Stomach (tissue), 9 donors: ENCODE results near the gene ANXA5. TPM values are rescaled to one million over a fixed set of nuclear protein-coding genes. Genes with fewer than 3 reads are reported as not detected.

Source experiments
- DNase-seq, 2 donors: peaks; one replicate each; pipeline versions ENCODE4 v3.0.0 to v3.0.0-alpha.2; 2013 to 2019
- H3K27ac ChIP-seq, 5 donors: fragments of 200-600 bp in 4 of 5; sonication (generic) in 4 of 5; one replicate each; pipeline ENCODE4 v1.5.1; 2013 to 2019; ENCODE audit warnings: mild to moderate bottlenecking in 1 of 5, moderate library complexity in 1 of 5
- H3K27me3 ChIP-seq, 3 donors: fragments of 200-600 bp; sonication (generic); one replicate each; pipeline ENCODE4 v1.5.1; 2017 to 2019; ENCODE audit warnings: mixed run types in 1 of 3
- H3K36me3 ChIP-seq, 4 donors: fragments of 200-600 bp; sonication (generic); 1 replicate in 3 of 4; 2 replicates in 1 of 4; pipeline ENCODE4 v1.5.1; 2016 to 2019
- H3K4me1 ChIP-seq, 4 donors: fragments of 200-600 bp; sonication (generic); one replicate each; pipeline ENCODE4 v1.5.1; 2016 to 2019
- H3K4me3 ChIP-seq, 4 donors: fragments of 200-600 bp; sonication (generic) in 3 of 4; one replicate each; pipeline ENCODE4 v1.5.1; 2016 to 2019; ENCODE audit warnings: mild to moderate bottlenecking in 1 of 4
- H3K9me3 ChIP-seq, 4 donors: fragments of 200-600 bp; sonication (generic); one replicate each; pipeline ENCODE4 v1.5.1; 2016 to 2019
- EP300 ChIP-seq: sonication (generic); formaldehyde crosslinking; IDR thresholded peaks from one replicate; pipeline ENCODE4 v1.6.1; 2017; ENCODE audit warnings: antibody characterized with exemption
- POLR2A ChIP-seq, 4 donors: fragments of 450-650 bp; IDR thresholded peaks; one replicate each; pipeline ENCODE4 v1.6.1; 2016; ENCODE audit warnings: antibody characterized with exemption in 4 of 4, control low read depth in 2 of 4, mild to moderate bottlenecking in 1 of 4, moderate library complexity in 1 of 4
- POLR2AphosphoS5 ChIP-seq, 3 donors: sonication (generic); formaldehyde crosslinking; IDR thresholded peaks; one replicate each; pipeline ENCODE4 v1.6.1; 2016; ENCODE audit warnings: antibody characterized with exemption in 3 of 3
- whole genome bisulfite sequencing, 5 donors: extraction: QIAGEN DNeasy Blood & Tissue Kit in 3 of 5; methylation state at CpG; one replicate each; pipeline versions ENCODE4 v1.1.5 to v1.1.7; 2013 to 2018; 5-methylcytosine and 5-hydroxymethylcytosine counted together
- intact Hi-C: fragments of 100-400 bp; cut with DNase I; formaldehyde crosslinking; loops from one replicate; pipeline ENCODE4 v1.15.1; 2023; ENCODE audit warnings: low total_unique reads
- polyA plus RNA-seq, 3 donors: library from polyadenylated mRNA; stranded (reverse); fragments of 200-250 nt; gene quantifications; one replicate each; pipeline ENCODE4 v1.2.3, GENCODE V29; 2013
- total RNA-seq, 5 donors: library from RNA; depleted of rRNA; stranded (reverse); fragments of >200 nt; gene quantifications; one replicate each; pipeline versions ENCODE4 v1.1.0 to v1.2.3, GENCODE V29; 2014 to 2016
- TF ChIP-seq, protein P1 (sequence below), 7 experiments: fragments of 450-650 bp in 4 of 7; fragments of 200-600 bp in 3 of 7; sonication (generic) in 3 of 7; IDR thresholded peaks; one replicate each; pipeline ENCODE4 v1.5.1; 2016 to 2019; ENCODE audit warnings: antibody characterized with exemption in 7 of 7, control low read depth in 2 of 7, mild to moderate bottlenecking in 1 of 7
- donor health status: healthy with polysubstance abuse.
- donor health status: Bipolar disorder and iron deficiency.
- donor health status: healthy.

ANXA5 gene
- total and polyA plus RNA-seq, 8 donors = 77.9 to 368 (median 144) TPM

GRCh38 chr4:121693450-121693849, 3.3 kb downstream of the ANXA5 start:
- Histone ChIP-seq H3K27ac (peak overlapping the region in 4 of 5 donors; percentile 43 to 99 (median 76)), H3K4me3 (peak overlapping the region in 3 of 4 donors; percentile 4 to 96 (median 91)), H3K4me1 (peaks cover 54 to 85% (median 70%) of the 10 kb centered on the region in 4 donors), H3K27me3 (no peaks in the 10 kb centered on the region), H3K36me3 (peaks cover 0 to 7% (median 0%) of the 10 kb centered on the region in 4 donors), H3K9me3 (no peaks in the 10 kb centered on the region)
- TF ChIP-seq POLR2AphosphoS5 (IDR thresholded peaks at IDR 0.05) = peak in 1 of 3 donors; percentile 48
- TF ChIP-seq, protein P1, sequence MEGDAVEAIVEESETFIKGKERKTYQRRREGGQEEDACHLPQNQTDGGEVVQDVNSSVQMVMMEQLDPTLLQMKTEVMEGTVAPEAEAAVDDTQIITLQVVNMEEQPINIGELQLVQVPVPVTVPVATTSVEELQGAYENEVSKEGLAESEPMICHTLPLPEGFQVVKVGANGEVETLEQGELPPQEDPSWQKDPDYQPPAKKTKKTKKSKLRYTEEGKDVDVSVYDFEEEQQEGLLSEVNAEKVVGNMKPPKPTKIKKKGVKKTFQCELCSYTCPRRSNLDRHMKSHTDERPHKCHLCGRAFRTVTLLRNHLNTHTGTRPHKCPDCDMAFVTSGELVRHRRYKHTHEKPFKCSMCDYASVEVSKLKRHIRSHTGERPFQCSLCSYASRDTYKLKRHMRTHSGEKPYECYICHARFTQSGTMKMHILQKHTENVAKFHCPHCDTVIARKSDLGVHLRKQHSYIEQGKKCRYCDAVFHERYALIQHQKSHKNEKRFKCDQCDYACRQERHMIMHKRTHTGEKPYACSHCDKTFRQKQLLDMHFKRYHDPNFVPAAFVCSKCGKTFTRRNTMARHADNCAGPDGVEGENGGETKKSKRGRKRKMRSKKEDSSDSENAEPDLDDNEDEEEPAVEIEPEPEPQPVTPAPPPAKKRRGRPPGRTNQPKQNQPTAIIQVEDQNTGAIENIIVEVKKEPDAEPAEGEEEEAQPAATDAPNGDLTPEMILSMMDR (IDR thresholded peaks at IDR 0.05) = no peak
- intact Hi-C loops = no loop called here
- WGBS, 5 donors = 20 to 39% (median 34%) methylated on average over 2 of the region's 2 CpGs
- peak in 1 of 2 donors; percentile 13 for DNase-seq

GRCh38 chr4:121692261-121692660, 4.5 kb downstream of the ANXA5 start:
- H3K36me3 ChIP-seq = peaks cover 0 to 10% (median 0%) of the 10 kb centered on the region in 4 donors

DNA sequence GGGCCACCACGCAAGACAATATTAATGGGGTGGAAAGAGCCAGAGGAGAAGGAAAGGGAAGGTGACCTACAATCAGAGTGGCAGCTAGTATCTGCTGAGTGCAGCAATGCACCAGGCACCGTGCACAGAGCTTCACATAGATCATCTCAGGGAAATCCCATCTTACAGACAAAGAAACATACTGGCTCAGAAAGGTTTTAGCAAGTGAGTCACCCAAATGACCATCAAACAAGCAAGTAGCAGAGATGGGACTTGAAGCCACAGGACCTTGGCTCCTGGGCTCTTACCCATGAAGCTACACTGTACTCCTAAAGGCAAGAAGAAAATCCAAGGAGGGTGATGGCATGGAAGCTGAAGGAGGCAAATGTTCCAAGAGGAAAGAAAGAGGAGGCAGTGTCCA, 6.8 kb downstream of the ANXA5 start:
- Histone ChIP-seq H3K27ac (peak overlapping the region in 4 of 5 donors; percentile 39 to 82 (median 77)), H3K9me3 (no peaks in the 10 kb centered on the region), H3K27me3 (no peaks in the 10 kb centered on the region), H3K36me3 (peaks cover 0 to 22% (median 16%) of the 10 kb centered on the region in 4 donors), H3K4me1 (peaks cover 60 to 99% (median 81%) of the 10 kb centered on the region in 4 donors), H3K4me3 (no peak overlapping the region)
- intact Hi-C loops = no loop called here
- DNase-seq = no peak
- TF ChIP-seq EP300 = no peak
- no peak for TF ChIP-seq POLR2AphosphoS5 (IDR thresholded peaks at IDR 0.05)
- TF ChIP-seq POLR2A (IDR thresholded peaks at IDR 0.05) = no peak
- TF ChIP-seq, protein P1 (IDR thresholded peaks at IDR 0.05) = no peak
- 74 to 91% (median 82%) methylated on average over 2 of the region's 2 CpGs for WGBS, 5 donors

More at GRCh38 chr4:121692261-121692660, 4.5 kb downstream of the ANXA5 start:
- no peak for TF ChIP-seq POLR2A (IDR thresholded peaks at IDR 0.05)
- no peak for TF ChIP-seq POLR2AphosphoS5 (IDR thresholded peaks at IDR 0.05)
- no peak for TF ChIP-seq EP300
- TF ChIP-seq, protein P1 (IDR thresholded peaks at IDR 0.05) = no peak
- Histone ChIP-seq H3K9me3 (no peaks in the 10 kb centered on the region), H3K27me3 (no peaks in the 10 kb centered on the region), H3K27ac (peak overlapping the region in 3 of 5 donors; percentile 76 to 82 (median 78)), H3K4me3 (no peak overlapping the region), H3K4me1 (peaks cover 55 to 88% (median 75%) of the 10 kb centered on the region in 4 donors)
- intact Hi-C loops = no loop called here
- DNase-seq = no peak

- H3K27me3 ChIP-seq = no peaks in the 10 kb centered on the region
- TF ChIP-seq, protein P1 (IDR thresholded peaks at IDR 0.05) = no peak
- TF ChIP-seq EP300 (no peak), POLR2AphosphoS5 (IDR thresholded peaks at IDR 0.05) (no peak), POLR2A (IDR thresholded peaks at IDR 0.05) (no peak)
- peaks cover 6 to 35% (median 28%) of the 10 kb centered on the region in 4 donors for H3K36me3 ChIP-seq
- peaks cover 51 to 86% (median 72%) of the 10 kb centered on the region in 4 donors for H3K4me1 ChIP-seq
- 72 to 85% (median 84%) methylated on average over 2 of the region's 2 CpGs for WGBS, 5 donors
- H3K4me3 ChIP-seq = no peak overlapping the region
- H3K27ac ChIP-seq = peak overlapping the region in 3 of 5 donors; percentile 11 to 82 (median 76)
- intact Hi-C loops = no loop called here
- no peak for DNase-seq
- H3K9me3 ChIP-seq = no peaks in the 10 kb centered on the region
These were observed 8.1 kb downstream of the ANXA5 start for GRCh38 chr4:121688701-121689100.
